GF-D8 (cell line): Measurements from ENCODE around the gene LY9.
A peak's percentile ranks its signal among the peaks of the same experiment; 100 is the strongest.
"Not testable (repeated sequence)": the region's sequence is repeated elsewhere in the genome, so short reads cannot be mapped to it uniquely, and the experiment has no call there.

ENCODE experiments used
- DNase-seq: peaks from one replicate; lab custom pipeline; 2025; lab: John Stamatoyannopoulos, UW

The LY9 gene

DNA sequence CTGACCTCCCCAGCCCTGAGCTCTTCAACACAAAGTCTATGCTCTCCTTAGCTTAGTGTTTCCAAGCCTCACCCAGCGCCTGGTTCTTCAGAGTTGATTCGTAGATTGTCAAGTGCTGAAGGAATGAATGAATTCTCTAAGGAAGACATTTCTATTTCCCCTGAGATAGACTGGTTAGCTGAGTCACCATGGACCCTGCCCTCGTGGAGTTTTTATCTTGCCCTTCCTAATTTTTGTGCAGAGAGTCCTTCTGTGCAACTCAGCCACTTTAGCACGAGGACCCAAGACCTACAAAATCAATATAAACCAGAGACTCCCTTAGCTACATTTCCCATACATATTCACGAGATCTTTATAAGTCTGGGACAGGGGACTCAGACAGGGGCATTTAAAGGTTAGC, 69.4 kb downstream of the LY9 start:
- DNase-seq: no peak

GRCh38 chr1:160866001-160866694, 70.2 kb downstream of the LY9 start:
- DNase-seq: no peak

DNA sequence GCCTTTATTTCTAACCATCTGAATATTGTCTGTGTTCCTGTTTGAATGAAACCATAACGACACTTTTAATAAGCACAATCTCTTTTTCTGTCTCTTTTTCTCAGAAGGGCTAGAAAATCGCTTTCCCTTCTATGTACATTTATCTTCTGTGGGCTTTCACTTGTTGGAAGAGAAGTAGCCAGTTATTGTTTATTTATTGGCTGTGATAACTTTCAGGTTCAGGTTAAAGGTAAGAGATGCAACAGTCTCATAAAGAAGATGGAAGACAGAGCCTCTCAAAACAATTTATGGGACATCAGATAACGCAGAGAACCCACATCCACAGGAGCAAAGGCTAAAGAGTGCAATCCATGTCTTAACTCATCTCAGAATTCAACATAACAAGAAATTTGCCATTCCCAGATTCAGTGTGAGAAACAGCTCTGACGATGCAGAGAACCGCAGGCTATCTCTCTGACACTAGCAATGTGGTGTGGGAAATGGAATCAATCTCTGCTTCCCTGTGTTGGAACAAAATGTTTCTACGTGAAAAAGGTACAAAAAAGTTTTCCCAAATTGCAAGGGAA, 70.8 kb downstream of the LY9 start:
- no peak for DNase-seq

DNA sequence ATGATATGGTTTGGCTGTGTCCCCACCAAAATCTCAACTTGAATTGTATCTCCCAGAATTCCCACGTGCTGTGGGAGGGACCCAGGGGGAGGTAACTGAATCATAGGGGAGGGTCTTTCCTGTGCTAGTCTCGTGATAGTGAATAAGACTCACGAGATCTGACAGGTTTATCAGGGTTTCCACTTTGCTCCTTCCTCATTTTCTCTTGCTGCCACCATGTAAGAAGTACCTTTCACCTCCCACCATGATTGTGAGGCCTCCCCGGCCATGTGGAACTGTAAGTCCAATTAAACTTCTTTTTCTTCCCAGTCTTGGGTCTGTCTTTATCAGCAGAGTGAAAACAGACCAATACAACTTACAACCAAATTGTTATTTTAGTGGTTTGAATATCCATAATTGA, 71.7 kb downstream of the LY9 start:
- peak; percentile 57 for DNase-seq

- DNase-seq: peak; percentile 64
Observed at GRCh38 chr1:160868141-160868540, 72.2 kb downstream of the LY9 start.

- DNase-seq: no peak
Observed at GRCh38 chr1:160874935-160875334, 79.0 kb downstream of the LY9 start.

- DNase-seq: not testable (repeated sequence)
Observed at GRCh38 chr1:160875591-160875990, 79.6 kb downstream of the LY9 start.

- no peak for DNase-seq
Observed at GRCh38 chr1:160876311-160876710, 80.3 kb downstream of the LY9 start.

DNA sequence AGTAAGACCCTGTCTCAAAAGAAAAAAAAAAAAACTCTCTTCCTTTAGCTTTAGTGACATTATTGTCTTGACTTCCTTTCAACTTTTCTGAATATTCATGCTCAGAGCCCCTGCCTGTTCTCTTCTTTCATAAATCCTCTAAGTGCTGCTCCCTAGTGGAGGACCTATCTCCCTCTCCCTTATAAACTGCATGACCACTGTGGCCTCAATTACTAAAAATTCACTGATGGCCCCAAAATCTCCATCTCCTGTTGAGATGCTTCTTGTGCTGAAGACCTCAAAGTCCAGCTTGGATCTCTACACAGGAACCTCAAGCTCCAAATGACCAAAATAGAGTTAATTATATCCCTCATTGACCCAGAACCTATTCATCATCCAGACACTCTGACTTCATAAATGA, 81.2 kb downstream of the LY9 start:
- no peak for DNase-seq
